ENCODE measurements around the gene TRIM43.
"Not testable (repeated sequence)": the region's sequence is repeated elsewhere in the genome, so short reads cannot be mapped to it uniquely, and the experiment has no call there.

The TRIM43 gene

DNA sequence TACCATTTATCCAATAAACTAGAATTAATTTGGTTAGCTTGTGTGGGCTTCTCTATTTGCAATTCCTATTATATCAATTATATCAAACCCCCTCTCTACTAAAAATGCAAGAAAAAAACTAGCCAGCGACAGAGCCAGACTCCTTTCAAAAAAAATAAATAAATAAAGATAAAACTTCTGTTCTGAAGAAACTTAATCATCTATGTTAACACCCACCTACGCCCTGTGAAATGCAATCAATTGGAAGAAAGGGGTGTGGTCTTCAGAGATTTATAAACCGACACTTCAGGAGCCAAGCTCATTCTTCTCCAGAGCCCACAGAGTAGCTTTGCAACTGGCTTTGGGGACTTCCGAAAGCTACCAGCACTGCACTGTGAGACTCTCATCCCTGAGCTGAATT is at the start of gene TRIM43:
TSS of gene TRIM43 (plus strand) at position 301 of the 400 bp plus-strand sequence. CDS start 2,023 bp downstream, outside the sequence.
- not testable (repeated sequence) for DNase-seq (ENCODE audit: low read depth in 1 of 2, low spot score in 1 of 2)

DNA sequence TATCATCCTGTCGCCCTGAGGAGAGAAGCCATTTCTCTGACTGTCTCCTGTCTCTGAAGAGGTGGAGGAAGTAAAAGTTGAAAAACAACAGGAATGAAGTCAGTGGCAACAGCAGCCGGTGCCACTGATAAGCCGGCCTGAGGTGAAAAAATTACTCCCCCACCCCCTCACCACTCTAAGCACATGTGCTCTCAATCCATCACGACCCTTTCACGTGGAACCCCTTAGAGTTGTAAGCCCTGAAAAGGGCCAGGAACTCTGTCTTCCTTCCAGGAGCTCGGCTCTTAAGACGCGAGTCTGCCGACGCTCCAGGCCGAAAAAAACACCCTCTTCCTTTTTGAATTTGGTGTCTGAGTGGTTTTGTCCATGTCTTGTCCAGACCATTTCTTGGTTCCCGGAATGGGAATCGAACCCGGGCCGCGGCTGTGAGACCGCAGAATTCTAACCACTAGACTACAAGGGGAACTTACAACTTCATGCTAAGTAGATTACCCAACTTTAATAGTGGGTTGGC is 40.7 kb upstream of the TRIM43 start:
- no peak for DNase-seq (ENCODE audit: low read depth in 1 of 2, low spot score in 1 of 2)

DNA sequence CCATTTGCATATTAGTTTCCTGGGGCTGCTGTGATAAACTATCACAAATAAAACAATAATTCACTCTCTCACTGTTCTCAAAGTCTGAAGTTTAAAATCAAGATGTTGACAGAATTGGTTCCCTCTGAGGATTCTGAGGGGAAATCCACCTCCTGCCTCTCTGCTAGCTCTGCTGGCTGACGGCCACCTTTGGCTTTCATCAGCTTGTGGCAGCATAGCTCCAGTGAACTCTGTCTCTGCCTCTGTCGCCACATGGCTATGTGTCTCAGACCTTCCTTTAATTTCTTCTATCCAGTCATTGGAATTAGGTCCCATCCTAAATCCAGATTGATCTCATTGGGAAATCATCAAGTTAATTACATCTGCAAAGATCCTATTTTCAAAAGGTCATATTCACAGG is 38.9 kb upstream of the TRIM43 start:
- no peak for DNase-seq (ENCODE audit: low read depth in 1 of 2, low spot score in 1 of 2)

DNA sequence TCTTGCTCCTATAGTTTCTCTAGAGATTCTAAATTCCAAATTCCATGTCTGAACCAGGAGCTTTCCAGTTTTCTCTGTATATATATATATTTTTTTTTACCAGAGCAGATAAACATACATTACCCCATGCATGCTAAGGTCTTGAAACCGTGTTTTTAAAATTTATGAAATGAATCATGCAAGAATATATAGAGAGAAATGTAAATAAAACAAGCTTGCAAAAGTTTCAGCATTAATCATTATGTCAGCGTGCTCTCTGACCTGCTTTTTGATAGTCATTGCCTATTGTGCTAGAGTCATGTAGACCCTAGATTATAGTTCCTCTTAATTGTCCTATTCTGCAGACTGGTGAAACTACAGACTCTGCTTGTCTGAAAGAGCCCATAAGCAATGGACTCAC is 22.6 kb upstream of the TRIM43 start:
- no peak for DNase-seq (ENCODE audit: low read depth in 1 of 2, low spot score in 1 of 2)

DNA sequence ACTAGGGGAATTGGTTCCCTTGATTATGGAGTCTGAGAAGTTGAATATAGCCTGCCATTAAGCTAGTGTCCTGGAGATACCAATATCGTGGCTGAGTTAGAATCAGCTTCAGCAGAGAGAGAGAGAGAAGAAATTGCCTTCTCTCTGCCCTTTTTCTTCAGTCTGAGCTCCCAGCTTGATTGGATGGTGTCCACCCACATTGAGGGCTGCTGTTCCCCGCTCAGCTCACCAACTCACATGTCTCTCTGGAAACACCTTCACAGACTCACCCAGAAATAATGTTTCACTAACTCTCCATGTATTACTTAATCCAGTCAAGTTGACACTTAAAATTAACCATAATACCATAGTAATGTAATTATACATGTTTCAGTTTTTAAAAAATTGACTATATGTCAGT is 17.9 kb upstream of the TRIM43 start:
- no peak for DNase-seq (ENCODE audit: low read depth in 1 of 2, low spot score in 1 of 2)

DNA sequence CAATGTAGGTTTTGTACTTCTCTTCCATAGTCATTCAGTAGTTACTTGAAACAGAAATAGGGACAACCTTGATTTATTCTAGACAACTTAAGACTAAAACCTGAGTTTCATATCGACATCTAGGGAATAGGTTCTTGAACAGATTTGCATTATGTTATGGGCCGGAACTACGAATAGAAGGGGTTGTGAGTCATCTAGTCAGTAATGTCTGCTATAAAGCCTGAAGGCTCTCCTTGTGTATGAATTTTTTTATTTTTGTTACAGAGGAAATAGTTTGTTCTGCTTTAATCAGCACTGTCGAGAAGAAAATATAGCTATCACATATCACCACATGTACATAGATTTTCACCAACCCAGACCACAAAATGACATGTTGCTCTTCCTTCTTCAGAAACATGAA is 17.3 kb upstream of the TRIM43 start:
- DNase-seq (ENCODE audit: low read depth in 1 of 2, low spot score in 1 of 2): no peak

DNA sequence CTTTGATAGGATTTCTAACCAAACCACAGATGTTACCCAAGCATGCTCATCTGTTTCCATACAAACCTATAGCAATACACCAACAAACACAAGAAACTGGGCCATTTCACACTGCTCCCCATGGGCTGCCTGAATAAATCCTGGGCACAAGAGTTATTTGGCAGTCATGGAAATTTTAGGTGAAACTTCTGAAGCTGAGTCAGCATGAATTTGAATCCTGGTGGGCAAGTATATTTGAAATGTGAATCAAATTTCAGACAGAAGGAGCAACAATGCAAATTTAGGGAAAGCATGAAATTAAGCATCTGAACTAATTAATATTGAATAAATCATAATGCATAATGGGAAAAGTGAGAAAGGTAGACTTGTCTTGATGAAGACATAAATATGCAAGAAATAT is 15.9 kb upstream of the TRIM43 start:
- DNase-seq (ENCODE audit: low read depth in 1 of 2, low spot score in 1 of 2): no peak

DNA sequence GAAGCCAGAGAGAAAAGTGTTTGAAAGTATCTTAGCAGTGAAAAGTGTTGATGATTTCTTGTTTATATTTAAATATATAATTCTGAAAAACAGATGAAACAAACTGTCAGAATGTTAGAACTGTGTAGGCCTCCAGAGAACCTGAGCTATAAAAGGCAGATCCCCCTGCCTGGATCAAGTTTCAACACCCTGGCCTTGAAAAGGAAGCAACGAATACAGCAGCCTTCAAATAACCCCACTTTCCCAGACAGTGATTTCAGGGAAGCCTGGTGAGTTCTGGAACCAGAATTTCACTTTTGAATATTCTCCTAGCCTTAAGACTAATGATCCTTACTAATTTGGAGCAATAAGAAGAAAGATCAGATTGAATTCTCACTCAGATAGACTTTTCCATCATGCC is 13.3 kb upstream of the TRIM43 start:
- DNase-seq (ENCODE audit: low read depth in 1 of 2, low spot score in 1 of 2): no peak

DNA sequence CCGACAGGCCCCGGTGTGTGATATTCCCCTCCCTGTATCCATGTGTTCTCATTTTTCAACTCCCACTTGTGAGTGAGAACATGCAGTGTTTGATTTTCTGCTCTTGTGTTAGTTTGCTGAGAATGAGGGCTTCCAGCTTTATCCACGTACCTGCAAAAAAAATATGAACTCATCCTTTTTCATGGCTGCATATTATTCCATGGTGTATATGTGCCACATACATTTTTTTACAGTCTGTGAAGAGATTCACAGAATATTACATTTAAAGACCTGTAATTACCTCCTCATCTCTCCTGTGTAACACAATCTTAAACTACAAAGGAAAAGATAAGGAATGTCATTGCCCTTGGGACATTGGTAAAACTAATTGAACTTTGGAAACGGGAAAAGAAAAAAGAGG is 8.3 kb upstream of the TRIM43 start:
- not testable (repeated sequence) for DNase-seq (ENCODE audit: low read depth in 1 of 2, low spot score in 1 of 2)

DNA sequence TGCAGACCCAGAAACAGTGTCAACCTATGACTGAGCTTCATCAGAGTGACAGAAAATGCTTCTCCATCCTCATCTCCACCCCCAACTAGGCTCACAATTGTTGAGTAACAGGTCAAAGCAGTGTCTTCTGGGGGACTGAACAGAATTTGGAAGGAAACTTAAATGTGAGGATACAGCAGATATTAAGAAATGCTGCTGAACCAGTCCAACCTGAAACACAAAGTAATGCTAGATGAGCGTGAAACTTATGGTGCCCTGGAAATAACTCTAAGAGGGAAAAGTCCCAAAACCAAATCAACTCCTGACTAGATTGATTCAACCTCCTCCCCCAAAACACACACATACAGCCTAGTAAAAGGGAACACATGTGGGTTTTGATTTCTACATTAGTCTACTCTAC is 7.5 kb upstream of the TRIM43 start:
- DNase-seq (ENCODE audit: low read depth in 1 of 2, low spot score in 1 of 2): not testable (repeated sequence)

DNA sequence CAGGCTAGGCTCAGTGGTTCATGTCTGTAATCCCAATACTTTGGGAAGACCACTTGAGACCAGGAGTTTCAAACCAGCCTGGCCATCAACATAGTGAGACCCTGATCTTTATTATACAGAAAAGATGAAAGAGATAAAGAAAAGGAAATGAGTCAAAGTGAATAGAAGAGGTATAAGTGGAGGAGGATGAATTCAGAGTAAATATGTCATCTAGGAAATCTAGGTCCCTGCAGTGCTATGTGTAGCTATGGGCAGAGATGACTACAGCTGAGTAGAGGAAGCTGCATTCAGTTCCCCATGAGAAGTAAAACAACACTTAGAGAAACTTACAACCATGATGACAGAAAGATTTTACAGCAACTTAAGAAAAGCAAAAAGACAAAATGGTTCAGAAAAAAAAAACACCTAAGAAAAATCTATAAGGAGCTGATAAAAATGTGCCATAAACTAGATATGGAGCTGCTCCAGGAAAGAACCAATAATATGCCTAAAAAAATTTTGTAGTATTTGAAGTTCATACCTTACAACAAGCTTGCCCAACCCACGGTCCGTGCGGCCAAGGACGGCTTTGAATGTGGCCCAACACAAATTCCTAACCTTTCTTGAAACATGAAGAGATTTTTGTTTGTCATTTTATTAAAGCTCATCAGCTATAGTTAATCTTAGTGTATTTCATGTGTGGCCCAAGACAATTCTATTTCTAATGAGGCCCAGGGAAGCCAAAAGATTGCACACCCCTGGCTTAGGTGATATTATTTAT is 1.8 kb upstream of the TRIM43 start:
- DNase-seq (ENCODE audit: low read depth in 1 of 2, low spot score in 1 of 2): not testable (repeated sequence)

DNA sequence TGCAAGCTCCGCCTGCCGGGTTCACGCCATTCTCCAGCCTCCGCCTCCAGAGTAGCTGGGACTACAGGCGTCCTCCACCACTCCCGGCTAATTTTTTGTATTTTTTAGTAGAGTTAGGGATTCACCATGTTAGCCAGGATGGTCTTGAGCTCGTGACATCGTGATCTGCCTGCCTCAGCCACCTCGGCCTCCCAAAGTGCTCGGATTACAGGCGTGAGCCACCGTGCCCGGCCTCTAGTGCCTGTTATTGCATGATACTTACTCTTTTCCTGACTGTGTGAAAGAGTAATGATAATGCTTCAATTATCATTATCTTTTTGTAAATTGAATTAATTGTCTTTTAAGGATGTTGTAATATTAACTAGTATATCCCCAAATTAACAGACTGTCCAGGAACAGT is 1.2 kb downstream of the TRIM43 start:
- not testable (repeated sequence) for DNase-seq (ENCODE audit: low read depth in 1 of 2, low spot score in 1 of 2)

DNA sequence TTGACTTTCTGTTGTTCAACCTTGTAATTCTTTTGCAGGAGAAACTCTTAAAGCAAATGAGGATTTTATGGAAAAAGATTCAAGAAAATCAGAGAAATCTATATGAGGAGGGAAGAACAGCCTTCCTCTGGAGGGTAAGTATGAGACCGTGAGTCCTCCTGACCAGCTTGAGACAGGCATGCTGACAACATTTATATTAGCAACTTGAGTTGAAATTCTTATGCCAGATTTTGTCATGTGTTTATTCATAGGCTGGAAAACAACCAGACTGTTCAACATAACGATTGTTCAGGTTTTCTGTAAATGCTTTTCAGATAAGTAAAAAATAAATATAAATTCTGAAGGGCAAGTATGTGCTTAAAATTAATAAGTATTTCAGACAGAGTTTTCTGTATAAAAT is 3.2 kb downstream of the TRIM43 start:
- not testable (repeated sequence) for DNase-seq (ENCODE audit: low read depth in 1 of 2, low spot score in 1 of 2)

DNA sequence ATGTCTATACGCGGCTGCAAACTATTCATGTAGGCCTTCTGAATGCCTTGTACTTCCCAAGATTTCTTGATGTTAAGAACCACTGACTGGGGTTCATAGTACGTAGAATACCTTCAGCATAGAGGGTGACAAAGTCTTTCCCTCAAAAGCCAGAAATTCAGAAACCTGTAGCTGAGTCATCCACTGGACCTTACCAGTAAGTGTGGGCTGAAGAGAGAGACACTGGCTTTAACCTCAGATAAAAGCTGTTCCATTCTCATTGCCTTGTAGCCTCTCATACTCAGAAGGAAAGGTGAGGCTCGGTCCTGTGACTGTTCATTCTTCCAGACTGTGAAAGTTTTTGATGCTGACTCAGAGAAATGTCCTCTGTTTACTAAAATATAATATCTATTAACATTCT is 9.5 kb downstream of the TRIM43 start:
- DNase-seq (ENCODE audit: low read depth in 1 of 2, low spot score in 1 of 2): not testable (repeated sequence)

DNA sequence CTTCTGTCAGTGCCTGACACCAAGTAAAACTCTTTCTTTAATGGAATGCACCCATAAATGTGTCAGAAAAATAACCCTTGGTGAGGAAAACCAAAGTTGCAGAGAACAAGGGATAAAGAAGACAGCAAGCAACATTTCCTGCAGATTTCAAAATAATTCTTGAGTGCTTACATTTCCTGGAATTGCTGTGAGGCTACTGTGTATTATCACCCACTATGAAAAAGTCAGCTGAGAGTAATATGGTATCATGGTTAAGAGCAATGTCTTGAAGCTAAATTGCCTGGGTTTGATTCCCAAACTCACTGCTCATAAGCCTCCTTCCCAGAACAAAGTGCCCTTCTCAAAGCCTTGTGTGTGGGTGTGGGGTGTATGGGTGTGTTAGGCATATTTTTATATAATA is 10.3 kb downstream of the TRIM43 start:
- not testable (repeated sequence) for DNase-seq (ENCODE audit: low read depth in 1 of 2, low spot score in 1 of 2)

DNA sequence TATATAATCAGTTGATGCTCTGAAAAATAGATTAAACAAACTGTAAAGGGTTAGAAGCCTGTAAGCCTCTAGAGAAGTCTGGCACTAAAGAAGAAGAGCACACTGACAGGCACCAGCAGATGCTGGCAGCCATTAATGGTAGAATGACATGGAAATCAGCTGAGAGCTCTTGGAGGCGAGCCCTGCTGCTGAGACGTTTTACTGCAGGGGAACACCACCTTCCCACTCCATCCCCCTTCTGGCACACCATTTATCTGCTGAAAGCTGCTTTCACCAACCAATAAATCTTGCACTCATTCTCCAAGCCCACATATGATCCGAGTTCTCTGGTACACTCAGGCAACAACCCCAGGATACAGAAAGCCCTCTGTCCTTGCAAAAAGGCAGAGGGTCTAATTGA is 16.6 kb downstream of the TRIM43 start:
- not testable (repeated sequence) for DNase-seq (ENCODE audit: low read depth in 1 of 2, low spot score in 1 of 2)

DNA sequence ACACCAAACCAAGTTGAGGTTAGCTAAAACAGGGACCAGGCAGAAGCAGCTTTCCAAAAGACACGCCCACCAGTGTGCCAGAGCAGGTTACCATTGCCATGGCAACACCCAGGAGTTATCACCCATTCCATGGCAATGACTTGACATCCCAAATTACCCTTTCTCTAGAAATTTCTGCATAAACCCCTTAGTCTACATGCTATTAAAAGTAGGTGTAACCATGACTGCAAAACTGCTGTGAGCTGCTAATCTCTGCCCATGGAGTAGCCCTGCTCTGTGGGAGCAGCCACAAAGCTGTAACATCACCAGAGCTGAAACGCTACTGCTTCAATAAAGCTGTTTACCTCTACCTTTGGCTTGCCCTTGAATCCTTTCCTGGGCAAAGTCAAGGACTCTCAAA is 18.0 kb downstream of the TRIM43 start:
- not testable (repeated sequence) for DNase-seq (ENCODE audit: low read depth in 1 of 2, low spot score in 1 of 2)

DNA sequence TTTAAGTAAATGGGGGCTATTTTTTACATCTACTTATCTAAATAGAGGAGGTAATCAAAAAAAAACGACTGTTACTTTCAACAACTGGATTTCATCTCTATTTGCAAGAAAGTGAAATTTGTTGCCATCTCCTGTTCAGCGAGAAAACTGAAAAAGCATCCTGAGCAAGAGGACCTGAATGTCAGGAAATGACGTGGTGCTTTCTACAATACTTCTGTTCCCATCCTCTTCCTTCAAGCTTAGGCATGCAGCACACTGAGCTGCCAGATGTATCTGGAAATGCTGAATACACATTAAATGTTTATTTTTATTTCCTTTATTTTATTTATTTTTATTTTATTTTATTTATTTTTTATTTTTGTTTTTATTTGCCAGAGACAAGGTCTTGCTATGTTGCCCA is 21.2 kb downstream of the TRIM43 start:
- not testable (repeated sequence) for DNase-seq (ENCODE audit: low read depth in 1 of 2, low spot score in 1 of 2)

DNA sequence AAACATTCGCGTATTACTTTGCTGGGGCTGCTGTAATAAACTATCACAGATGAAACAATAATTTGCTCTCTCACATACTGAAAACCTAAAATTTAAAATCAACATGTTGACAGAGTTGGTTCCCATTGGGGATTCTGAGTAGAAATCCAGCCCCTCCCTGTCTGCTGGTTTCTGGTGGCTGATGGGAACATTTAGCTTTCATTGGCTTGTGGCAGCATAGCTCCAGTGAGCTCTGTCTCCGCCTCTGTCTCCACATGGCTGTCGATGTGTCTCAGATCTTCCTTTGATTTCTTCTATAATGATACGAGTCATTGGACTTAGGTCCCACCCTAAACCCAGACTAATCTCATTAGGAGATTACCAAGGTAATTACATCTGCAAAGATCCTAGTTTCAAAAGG is 30.9 kb downstream of the TRIM43 start:
- not testable (repeated sequence) for DNase-seq (ENCODE audit: low read depth in 1 of 2, low spot score in 1 of 2)

DNA sequence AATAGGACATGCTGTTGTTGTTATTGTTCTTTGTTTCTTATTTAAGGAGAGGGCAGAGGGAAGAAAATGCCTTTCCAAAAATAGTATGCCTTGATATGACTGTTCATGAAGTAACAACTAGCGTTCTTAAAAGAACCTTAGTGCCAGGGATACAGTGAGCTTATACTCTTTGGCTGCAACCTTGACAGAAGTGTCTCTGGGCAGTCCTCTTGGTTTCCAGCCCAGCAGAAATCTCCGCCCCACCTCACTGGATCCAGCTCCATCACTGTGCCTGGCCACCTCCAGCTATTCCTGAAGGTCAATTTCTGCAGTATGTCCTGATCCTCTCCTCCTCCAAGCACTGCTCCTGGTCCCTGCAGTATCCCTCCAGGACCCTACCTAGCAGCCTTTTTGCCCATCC is 39.2 kb downstream of the TRIM43 start:
- DNase-seq (ENCODE audit: low read depth in 1 of 2, low spot score in 1 of 2): not testable (repeated sequence)

DNA sequence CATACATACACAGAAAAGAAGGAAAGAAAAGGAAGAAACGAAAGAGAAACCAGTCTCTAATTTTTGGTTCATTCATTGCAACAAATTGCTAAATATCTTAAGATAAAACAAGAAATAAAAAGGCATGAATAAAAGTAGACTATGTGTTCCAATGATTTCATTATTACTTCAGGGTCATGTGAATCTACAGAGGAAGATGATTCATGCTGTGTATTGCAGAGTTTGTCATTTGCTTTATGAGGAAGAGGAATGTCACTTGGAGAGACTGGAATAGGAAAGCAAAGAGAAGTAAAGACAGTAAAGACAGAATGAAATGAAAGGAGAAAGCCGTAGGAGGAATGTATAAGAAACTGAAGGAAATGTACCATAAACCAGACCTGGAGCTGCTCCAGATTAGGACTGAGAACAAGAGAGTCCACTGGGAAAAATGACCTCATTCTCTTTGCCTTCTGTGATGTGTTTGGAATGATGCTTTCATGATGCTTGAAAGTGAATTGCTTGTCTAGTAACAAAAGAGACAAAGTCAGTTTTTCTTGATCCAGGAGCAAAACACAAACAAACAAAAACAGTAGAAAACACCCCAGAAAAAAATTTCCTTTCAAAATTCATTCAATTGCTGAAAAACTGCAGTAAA is 41.9 kb downstream of the TRIM43 start:
- not testable (repeated sequence) for DNase-seq (ENCODE audit: low read depth in 1 of 2, low spot score in 1 of 2)

DNA sequence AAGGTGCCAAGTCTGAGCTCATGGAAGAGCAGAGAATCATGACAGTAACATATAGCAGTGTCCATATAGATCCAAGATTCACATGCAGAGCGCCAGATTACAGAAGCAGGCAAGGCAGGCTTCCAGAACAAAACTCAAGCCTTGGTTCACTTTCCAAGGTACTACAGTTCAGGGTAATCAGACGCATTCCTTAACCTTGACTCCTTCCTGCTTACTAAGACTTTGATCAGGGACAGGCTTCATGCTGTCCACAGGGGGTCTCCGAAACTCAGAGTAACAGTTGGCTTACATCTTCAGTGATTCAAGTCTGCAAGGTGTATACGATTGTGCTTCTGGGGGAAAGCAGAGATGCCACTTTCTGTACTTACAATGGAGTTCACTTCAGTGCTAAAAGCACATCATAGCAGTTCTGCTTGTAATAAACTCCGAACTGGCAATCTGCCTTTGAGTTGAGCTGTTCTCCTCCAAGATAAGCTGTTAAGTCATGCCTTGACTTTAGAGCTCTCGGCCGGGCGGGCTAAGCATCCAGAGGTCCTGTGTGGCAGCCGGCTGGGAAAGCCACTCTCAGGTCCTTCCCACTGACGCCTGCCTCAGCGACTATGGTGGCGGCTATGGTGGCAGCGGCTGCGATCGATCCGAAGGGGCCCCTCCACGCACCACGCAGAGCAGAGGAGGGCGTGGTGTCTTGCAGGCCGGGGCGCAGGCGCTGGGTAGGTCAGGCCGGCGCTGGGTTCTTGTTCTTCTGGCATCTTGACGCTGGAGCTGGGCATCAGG is 48.9 kb downstream of the TRIM43 start:
- DNase-seq (ENCODE audit: low read depth in 1 of 2, low spot score in 1 of 2): not testable (repeated sequence)

All from activated CD4-positive, alpha-beta T cell treated with anti-CD3 and anti-CD28 coated beads, Interleukin-2, amount 50 U/mL, for 24 hours (primary cell).